ENCODE measurements around the gene GALNS.
"Not testable (repeated sequence)": the region's sequence is repeated elsewhere in the genome, so short reads cannot be mapped to it uniquely, and the experiment has no call there.

The GALNS gene

DNA sequence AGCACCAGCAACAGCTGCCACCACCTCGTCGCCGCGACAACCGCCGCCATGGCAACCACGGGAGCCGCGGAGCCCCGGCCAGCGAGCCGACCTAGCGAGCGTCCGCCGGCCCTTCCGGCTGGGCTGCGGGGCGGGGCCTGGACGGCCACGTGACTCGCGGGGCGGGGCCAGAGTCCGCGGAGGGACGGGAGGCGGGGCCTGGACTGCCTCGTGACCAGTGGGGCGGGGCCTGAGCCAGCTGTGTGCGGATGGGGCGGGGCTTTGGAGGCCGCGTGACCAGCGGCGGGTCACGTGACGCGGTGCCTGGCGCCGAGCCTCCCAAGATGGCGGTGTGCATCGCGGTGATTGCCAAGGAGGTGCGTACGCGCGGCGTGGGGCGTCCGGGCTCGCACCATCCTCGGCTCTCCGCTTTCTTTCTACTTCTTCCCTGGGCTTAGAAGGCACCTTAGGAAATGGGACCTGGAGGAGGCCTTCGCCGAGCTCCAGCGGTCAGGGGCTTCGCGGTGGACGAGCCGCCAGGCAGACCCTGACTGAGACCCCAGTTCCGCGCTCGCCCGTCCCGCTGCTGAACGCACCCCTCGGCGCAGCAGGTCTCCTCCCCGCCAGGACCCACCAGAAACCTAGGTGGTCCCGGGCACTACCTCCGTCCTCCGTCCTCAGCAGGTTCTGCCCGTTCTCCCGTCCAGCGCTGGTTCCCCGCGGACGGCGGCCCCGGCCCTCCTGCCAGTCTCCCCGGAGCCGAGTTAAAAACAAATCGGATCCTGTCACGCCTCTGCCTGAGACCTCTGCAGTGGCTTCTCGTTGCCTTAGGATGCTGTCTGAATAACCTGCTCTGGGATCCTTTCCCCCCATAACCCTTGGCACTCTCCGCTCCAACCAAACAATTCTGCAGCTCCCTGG is at the start of gene GALNS, which contains the start of gene TRAPPC2L:
TSS of gene GALNS (minus strand) at position 120 of the 900 bp plus-strand sequence. CDS start at position 50, 70 bp downstream.
TSS of gene TRAPPC2L (plus strand) at position 300 of the 900 bp plus-strand sequence. CDS start at position 324, 24 bp downstream.
- peak; percentile 99 for DNase-seq (ENCODE audit: low spot score)

GRCh38 chr16:88906020-88906419 is 49.3 kb upstream of the GALNS start:
- DNase-seq (ENCODE audit: low spot score): no peak

- no peak for DNase-seq (ENCODE audit: low spot score)
Observed at GRCh38 chr16:88905563-88905962, 48.8 kb upstream of the GALNS start.

GRCh38 chr16:88904676-88905365 is 48.1 kb upstream of the GALNS start:
- DNase-seq (ENCODE audit: low spot score): no peak

DNA sequence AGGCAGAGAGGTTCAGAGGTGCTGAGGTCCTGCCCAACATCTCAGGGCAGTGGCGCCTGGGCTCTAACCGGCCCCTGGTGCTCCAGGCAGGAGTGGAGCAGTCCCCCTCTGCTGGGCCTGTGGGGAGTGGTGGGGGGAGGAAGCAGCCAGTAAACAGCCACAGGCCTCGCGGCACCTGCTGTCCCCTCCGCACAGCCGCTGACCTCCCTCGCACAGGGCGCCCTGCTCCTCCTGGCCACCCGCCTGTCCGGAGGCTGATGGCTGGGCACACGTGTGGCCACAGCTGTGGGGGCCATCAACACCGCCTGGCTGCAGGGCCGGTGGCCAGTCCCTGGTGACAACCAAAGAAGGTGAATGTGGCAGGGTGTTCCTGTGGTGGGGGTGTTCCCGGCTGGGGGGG is 46.5 kb upstream of the GALNS start:
- DNase-seq (ENCODE audit: low spot score): no peak

DNA sequence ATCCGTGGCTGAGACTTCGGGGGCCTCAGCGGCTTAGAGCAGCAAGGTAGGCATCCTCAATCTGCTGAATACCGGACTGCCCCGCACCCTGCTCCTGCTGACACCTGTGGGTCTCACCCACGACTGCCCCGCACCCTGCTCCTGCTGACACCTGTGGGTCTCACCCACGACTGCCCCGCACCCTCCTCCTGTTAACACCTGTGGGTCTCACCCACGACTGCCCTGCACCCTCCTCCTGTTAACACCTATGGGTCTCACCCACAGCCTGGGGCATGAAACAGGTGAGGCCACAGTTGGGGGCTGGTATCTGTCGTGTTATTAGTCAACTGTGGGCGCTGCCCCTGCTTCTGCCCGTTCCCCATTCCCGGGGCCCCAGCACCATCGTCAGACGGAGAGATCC is 46.0 kb upstream of the GALNS start:
- no peak for DNase-seq (ENCODE audit: low spot score)

DNA sequence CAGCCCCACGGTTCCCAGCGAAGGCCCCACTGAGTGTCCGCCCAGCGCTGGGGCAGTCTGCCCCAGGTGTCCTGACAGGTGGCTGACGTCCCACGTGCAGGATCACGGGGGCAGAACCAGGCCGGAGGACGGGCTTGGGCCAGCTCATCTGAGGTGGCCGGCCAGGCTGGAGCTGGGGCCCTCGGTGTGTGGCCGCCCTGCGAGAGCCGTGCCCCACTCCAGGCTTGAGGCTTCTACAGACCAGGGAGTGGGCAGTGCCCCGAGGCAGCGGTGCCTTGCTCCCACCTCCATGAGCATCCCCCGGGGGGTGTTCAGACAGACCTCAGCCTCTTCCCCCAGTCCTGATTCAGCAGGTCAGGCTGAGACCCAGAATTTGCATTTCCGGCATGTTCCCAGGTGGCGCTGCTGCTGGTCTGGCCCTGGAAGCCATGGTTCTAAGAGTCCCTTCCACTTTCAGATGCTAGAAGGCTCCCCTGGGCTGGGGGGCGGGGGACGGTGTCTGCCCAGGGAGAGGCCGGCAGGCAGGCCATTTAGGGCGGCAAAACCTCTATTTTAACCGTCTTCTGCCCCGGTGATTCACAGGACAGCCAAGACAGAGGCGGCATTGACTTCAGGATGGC is 45.1 kb upstream of the GALNS start:
- DNase-seq (ENCODE audit: low spot score): no peak

DNA sequence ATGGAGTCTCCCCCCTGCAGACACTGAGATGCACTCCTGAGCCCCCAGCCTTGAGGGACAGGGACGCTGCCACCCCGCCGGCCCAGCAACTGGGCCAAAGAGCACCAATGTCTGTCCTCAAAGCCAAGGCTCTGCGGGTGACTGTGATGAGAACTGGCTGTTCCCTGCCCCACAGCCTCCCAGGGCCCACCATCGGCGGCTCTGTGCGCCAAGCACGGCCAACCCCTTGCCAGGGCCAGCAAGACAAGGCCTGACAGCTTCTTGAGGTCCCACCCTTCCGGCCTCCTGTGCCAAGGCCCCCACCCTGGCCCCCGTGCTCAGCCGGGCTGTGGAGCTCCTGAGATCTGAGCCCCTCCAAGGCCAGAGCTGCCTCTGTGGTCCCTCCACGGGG is 43.9 kb upstream of the GALNS start:
- DNase-seq (ENCODE audit: low spot score): no peak

- no peak for DNase-seq (ENCODE audit: low spot score)
Observed at GRCh38 chr16:88899901-88900661, 43.3 kb upstream of the GALNS start.

DNA sequence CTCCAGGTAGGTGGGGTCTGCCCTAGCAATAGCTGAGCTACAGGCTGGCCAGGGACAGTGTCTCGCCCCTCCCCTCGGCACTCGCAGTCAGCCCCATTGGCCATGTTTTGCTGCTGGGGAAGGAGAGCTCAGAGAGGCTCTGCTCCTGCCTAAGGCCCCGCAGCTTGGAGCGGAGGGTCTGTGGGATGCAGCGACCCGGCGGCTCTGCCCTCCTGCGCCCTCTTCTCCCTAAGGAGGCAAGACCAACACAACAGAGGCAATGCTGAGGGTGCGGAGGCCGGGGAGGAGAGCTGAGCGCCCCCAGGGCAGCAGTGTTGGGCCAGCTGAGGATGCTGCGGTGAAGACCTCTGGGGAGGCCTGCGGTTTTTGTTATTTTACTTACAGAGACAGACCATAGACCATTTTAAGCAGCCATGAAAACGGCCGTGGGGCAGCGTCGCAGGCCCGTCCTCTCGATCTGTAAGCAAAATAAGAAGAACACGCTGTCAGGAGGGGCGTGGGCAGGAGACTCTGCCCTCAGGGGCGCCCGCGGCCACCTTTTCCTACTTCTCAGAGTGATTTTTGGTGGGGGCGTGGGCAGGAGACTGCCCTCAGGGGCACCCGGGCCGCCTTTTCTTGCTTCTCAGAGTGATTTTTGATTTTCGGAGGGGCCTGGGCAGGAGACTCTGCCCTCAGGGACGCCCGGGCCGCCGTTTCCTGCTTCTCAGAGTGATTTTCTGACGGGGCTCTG is 41.1 kb upstream of the GALNS start:
- DNase-seq (ENCODE audit: low spot score): no peak

DNA sequence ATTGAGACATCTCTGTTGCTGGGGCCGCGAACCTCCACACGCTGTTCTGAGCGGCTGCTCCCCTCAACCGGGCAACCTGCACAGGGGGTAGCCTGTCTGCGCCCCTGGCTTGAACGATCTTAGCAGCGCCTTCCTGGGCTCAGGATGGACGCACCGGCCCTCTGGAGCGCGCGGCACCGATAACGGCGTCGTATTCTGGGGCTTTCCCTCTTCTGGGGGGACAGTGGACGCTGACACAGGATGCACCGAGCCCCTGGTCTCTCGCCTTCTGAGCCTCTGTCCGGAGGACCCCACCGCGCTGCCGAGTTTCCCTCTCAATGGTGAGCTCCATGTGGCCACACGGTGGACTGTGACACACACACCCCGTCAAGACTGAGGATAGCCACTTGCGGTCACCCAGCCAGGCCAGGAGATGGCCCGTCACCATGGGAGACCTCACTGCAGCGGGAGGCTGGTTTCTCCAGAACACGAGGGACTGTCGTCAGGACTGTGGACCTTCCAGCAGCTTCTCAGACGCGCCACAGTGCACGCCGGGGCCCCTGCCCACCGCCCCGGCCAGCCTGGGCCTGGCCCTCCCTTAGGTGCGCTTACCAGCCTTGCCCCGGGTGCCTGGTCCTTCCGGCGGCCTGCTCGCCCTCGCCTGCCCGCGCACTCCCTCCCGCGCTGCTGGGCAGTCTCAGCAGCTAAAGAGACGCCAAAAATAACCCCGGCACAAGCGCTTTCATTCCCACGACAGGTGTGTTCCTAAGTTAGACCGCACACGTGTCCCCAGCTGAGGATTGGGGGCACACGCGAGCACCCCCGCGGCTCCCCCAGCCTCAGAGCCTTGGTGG is 39.7 kb upstream of the GALNS start:
- DNase-seq (ENCODE audit: low spot score): no peak

DNA sequence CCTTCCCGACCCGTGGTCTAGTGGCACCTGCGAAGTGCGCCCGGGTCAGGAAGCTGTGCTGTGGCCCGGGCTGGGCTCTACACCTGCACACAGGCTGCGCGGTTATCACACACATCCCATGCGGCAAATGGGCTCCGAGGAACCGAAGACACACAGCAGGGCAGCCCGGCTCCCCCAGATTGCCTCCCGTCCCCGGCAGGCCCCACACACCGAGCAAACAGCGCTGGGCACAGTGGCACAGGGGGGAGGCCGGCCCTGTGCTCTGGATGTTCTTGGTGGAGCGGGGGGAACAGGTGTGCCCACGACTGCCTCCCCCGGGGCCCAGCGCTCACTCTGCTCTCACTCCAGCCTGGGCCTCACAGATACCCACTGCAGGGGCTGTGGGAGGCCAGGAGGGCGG is 38.6 kb upstream of the GALNS start:
- DNase-seq (ENCODE audit: low spot score): no peak

- DNase-seq (ENCODE audit: low spot score): no peak
Observed at GRCh38 chr16:88894681-88895300, 38.0 kb upstream of the GALNS start.

DNA sequence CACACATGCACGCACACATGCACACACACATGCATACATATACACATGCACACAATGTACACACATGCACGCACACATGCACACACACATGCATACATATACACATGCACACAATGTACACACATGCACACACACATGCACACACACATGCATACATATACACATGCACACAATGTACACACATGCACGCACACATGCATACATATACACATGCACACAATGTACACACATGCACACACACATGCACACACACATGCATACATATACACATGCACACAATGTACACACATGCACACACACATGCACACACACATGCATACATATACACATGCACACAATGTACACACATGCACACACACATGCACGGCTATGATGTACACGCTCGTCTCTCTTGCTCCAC is 37.5 kb upstream of the GALNS start:
- DNase-seq (ENCODE audit: low spot score): not testable (repeated sequence)

DNA sequence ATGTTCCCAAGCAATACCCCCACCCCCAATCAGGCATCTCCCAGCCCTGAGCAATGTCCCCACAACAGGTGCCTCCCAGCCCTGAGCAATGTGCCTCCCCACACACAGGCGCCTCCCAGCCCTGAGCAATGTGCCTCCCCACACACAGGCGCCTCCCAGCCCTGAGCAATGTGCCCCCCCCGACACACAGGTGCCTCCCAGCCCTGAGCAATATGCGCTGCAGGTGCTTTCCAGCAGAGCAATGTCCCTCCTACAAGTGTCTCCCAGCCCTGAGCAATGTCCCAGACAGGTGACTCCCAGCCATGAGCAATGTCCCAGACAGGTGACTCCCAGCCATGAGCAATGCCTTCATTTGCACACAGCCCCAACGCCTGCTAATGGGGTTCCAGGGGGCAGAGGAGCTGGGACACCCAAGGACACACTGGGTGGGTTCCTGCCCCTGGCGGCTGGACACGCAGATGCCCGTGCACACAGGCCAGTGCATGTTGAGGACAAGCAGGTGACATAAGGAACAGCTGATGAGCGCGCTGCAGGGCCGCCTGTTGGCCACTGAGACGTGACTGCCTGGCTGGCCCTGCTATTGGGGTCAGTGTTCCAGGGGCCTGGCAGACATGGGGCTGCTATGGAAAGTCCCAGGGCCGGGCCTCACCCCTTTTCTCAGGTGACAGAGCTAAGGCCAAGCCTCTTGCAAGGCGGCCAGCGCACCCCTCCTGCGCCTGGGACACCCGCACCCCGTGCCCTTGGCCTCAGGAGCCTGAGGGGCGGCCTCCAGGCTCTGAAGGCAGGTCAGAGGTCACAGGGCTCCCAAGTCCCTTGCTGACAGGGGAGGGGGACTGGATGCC is 36.6 kb upstream of the GALNS start:
- DNase-seq (ENCODE audit: low spot score): no peak

GRCh38 chr16:88892065-88892464 is 35.3 kb upstream of the GALNS start:
- no peak for DNase-seq (ENCODE audit: low spot score)

DNA sequence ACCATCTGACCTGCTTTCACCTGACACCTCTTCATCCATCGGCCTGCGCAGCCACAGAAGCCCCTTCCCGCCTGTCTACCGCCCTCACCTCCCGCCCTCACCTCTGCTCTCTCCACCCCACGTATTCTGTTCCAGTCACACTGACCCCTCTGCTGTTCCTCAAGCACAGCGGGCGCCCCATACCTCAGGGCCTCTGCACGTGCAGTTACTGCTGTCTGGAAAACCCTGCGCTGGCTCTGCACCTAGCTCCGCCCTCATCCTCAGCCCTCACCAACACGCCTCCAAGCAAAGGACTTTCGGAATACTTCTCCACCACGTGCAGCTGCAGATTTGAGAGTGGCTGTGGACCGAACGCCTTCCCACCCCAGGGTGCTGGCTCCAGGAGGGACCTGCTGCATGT is 34.3 kb upstream of the GALNS start:
- DNase-seq (ENCODE audit: low spot score): no peak

DNA sequence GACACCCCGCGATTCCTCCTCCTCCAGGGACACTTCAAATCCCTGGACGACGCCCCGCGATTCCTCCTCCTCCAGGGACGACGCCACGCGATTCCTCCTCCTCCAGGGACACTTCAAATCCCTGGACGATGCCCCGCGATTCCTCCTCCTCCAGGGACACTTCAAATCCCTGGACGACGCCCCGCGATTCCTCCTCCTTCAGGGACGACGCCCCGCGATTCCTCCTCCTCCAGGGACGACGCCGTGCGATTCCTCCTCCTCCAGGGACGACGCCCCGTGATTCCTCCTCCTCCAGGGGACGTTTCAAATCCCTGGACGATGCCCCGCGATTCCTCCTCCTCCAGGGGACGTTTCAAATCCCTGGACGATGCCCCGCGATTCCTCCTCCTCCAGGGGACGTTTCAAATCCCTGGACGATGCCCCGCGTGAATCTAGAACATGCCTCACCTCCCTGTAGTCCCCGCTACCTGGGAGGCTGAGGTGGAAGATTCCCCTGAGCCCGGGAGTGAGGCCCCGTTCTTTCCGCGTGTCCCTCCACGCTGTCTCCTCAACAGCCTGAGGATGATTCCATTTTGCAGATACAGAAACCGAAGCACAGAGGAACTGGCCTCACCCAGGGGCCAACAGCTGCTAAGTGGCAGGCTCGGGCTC is 33.1 kb upstream of the GALNS start:
- not testable (repeated sequence) for DNase-seq (ENCODE audit: low spot score)

Measured in LoVo (cell line).